Stimulated activated CD4-positive, alpha-beta T cell treated with anti-CD3 and anti-CD28 coated beads, Interleukin-12 subunit alpha, Interleukin-12 subunit beta, amount 100 ng/mL, for 48 hours (primary cell): ENCODE results near the gene SDF2L1.
"Not testable (repeated sequence)": the region's sequence is repeated elsewhere in the genome, so short reads cannot be mapped to it uniquely, and the experiment has no call there.

Source experiments
- DNase-seq, 3 donors: peaks; one replicate each; pipeline ENCODE4 v3.0.0-alpha.2; 2020; ENCODE audit warnings: low read depth in 2 of 3, low spot score in 1 of 3

Gene SDF2L1

GRCh38 chr22:21684492-21685163 is 42.5 kb downstream of the SDF2L1 start:
- no peak for DNase-seq

GRCh38 chr22:21685164-21685513 is 43.0 kb downstream of the SDF2L1 start:
- DNase-seq: no peak

DNA sequence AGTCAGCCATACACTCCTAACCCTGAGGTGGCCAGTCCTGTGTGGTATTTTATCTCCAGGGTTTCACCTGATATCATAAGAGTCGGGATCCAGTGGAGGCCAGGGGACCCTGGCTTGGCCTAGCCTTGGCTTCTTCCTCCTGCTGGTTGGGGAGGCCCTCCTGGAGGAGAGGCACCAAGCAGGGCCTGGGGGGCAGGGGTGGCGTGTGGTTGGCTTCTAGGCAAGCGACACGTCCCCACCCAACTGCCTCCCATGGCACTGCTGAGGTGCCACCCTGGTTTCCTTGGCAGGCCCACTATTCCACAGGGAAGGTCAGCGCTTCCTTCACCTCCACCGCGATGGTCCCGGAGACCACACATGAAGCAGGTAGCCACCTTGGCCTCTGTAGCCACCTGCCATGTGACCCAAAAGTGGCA is 44.1 kb downstream of the SDF2L1 start:
- no peak for DNase-seq

DNA sequence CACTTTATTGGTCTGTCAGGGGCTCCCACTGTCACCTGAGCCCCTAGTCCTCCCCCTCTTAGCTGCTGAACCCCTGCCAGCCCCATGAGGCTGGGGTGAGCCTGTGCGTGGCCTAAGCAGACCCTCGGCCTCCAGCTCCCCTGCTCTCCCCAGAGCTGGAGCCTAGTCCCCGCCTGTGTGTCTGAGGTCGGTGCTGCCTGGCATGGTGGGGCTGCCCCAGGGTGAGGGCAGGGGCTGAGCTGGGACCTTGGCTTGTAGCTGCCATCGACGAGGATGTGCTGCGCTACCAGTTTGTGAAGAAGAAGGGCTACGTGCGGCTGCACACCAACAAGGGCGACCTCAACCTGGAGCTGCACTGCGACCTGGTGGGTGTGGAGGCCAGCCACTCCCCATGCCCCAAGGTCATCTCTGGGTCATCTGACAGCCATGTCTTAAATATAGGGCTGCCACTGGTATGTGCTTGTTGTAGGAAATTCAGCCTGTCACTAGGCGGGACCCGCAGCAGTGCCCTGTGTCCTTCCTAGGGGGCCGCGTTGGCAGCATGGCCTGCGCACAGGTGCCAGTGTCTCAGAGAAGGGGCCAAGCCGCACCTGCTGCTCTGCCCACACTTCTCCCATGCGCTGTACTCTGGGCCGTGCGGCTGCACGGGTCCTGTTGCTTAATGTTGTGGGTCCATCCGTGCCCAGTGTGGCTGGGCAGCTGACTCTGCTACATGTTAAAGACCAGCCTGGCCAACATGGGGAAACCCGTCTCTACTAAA is 44.7 kb downstream of the SDF2L1 start:
- DNase-seq: no peak

GRCh38 chr22:21687685-21688259 is 45.7 kb downstream of the SDF2L1 start:
- DNase-seq: no peak

GRCh38 chr22:21688341-21688705 is 46.2 kb downstream of the SDF2L1 start:
- no peak for DNase-seq

- no peak for DNase-seq
These were observed 46.7 kb downstream of the SDF2L1 start for GRCh38 chr22:21688706-21689381.

DNA sequence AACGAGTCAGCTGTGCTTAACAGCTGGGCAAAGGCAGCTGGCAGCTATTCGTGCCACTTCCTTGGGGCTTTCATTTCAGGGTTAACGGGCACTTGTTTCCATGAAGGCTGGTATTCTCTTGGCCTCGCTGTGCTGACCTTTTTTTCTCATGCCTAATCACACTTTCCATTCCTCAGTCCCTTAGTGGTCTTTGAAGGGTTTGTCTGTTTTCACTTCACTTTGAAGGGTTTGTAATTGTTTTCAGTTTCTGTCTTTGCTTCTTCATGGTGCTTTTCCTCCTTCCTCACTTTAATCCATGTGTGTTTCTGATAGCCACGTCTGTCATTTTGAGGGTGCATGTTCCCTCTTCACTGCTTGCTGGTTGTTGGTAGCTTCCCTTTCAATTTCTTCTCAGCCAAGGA is 48.3 kb downstream of the SDF2L1 start:
- DNase-seq: no peak

DNA sequence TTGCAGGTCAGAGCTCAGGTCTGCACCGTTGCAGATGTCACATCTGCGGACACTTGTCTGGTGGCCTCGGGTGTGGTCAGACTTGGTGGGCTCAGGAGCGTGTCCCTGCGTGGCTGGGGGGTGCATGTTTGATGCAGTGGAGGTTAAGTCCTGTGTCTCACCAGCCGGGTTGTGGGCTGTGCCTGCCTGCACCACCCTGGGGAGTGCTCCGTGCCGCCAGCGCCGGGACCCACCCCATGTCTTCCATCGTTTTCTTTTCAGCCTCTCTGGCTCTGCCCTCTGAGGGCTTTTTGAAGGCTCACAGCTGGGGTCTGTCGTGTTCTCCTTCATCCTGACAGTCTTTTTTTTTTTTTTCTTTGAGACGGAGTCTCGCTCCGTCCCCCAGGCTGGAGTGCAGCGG is 49.7 kb downstream of the SDF2L1 start:
- no peak for DNase-seq

GRCh38 chr22:21692856-21693255 is 50.8 kb downstream of the SDF2L1 start:
- not testable (repeated sequence) for DNase-seq

GRCh38 chr22:21693333-21693998 is 51.4 kb downstream of the SDF2L1 start:
- DNase-seq: no peak
